Jurkat, Clone E6-1 (cell line): ENCODE data around the gene ZNF254.
"Not testable (repeated sequence)": the region's sequence is repeated elsewhere in the genome, so short reads cannot be mapped to it uniquely, and the experiment has no call there.

Experiments used
- DNase-seq: peaks from one replicate; pipeline ENCODE4 v3.0.0-alpha.2; 2011; ENCODE audit warnings: low read depth, low spot score
- H3K4me3 ChIP-seq: 2 replicates; pipeline ENCODE4 v1.5.1; 2011; ENCODE audit warnings: mild to moderate bottlenecking, low read length, control low read depth, moderate library complexity

Gene ZNF254

GRCh38 chr19:24069905-24070657, 16.9 kb upstream of the ZNF254 start:
- H3K4me3 ChIP-seq = no peak overlapping the region
- no peak for DNase-seq

GRCh38 chr19:24071078-24071477, 15.9 kb upstream of the ZNF254 start:
- DNase-seq = no peak
- H3K4me3 ChIP-seq = no peak overlapping the region

GRCh38 chr19:24072720-24073119, 14.3 kb upstream of the ZNF254 start:
- no peak overlapping the region for H3K4me3 ChIP-seq
- DNase-seq = no peak

GRCh38 chr19:24073807-24074206, 13.2 kb upstream of the ZNF254 start:
- H3K4me3 ChIP-seq = no peak overlapping the region
- DNase-seq = no peak

GRCh38 chr19:24074720-24075454, 12.1 kb upstream of the ZNF254 start:
- no peak for DNase-seq
- no peak overlapping the region for H3K4me3 ChIP-seq

GRCh38 chr19:24075530-24075929, 11.5 kb upstream of the ZNF254 start:
- H3K4me3 ChIP-seq, DNase-seq: not testable (repeated sequence)

- H3K4me3 ChIP-seq = no peak overlapping the region
- DNase-seq = no peak
Observed at GRCh38 chr19:24078680-24079079, 8.3 kb upstream of the ZNF254 start.

- H3K4me3 ChIP-seq = no peak overlapping the region
- DNase-seq = no peak
Observed at GRCh38 chr19:24081056-24081455, 5.9 kb upstream of the ZNF254 start.

- no peak for DNase-seq
- H3K4me3 ChIP-seq = no peak overlapping the region
Observed at GRCh38 chr19:24098359-24098758, 11.4 kb downstream of the ZNF254 start.

GRCh38 chr19:24099829-24100228, 12.8 kb downstream of the ZNF254 start:
- no peak overlapping the region for H3K4me3 ChIP-seq
- DNase-seq = no peak

GRCh38 chr19:24100597-24100996, 13.6 kb downstream of the ZNF254 start:
- H3K4me3 ChIP-seq, DNase-seq: not testable (repeated sequence)

- H3K4me3 ChIP-seq = no peak overlapping the region
- no peak for DNase-seq
Observed at GRCh38 chr19:24101459-24102115, 14.6 kb downstream of the ZNF254 start.

- no peak overlapping the region for H3K4me3 ChIP-seq
- DNase-seq = no peak
Observed at GRCh38 chr19:24127601-24128000, 40.6 kb downstream of the ZNF254 start.

- no peak for DNase-seq
- no peak overlapping the region for H3K4me3 ChIP-seq
Observed at GRCh38 chr19:24140099-24140498, 53.1 kb downstream of the ZNF254 start.

- no peak overlapping the region for H3K4me3 ChIP-seq
- DNase-seq = no peak
Observed at GRCh38 chr19:24140591-24140990, 53.6 kb downstream of the ZNF254 start.

GRCh38 chr19:24141612-24142011, 54.6 kb downstream of the ZNF254 start:
- H3K4me3 ChIP-seq = no peak overlapping the region
- no peak for DNase-seq

GRCh38 chr19:24142771-24143170, 55.8 kb downstream of the ZNF254 start:
- DNase-seq = no peak

GRCh38 chr19:24159707-24160106, 72.7 kb downstream of the ZNF254 start:
- no peak overlapping the region for H3K4me3 ChIP-seq
- DNase-seq = peak; percentile 11

More at GRCh38 chr19:24142771-24143170, 55.8 kb downstream of the ZNF254 start:
- H3K4me3 ChIP-seq = no peak overlapping the region

GRCh38 chr19:24166055-24166454, 79.1 kb downstream of the ZNF254 start:
- DNase-seq = no peak
- no peak overlapping the region for H3K4me3 ChIP-seq

- DNase-seq = no peak
Observed at GRCh38 chr19:24173882-24174281, 86.9 kb downstream of the ZNF254 start.

More at GRCh38 chr19:24173882-24174281, 86.9 kb downstream of the ZNF254 start:
- no peak overlapping the region for H3K4me3 ChIP-seq
